ENCODE results near the gene ZNF569. TPM values are rescaled to one million over a fixed set of nuclear protein-coding genes. Genes with fewer than 3 reads are reported as not detected.

Gene ZNF569
- total and polyA plus RNA-seq, 10 of the 15 experiments (the other 5 are each of a cell fraction or from before 2014, with no cell fraction given), result 0.82 to 4.3 (median 2.3) TPM

DNA sequence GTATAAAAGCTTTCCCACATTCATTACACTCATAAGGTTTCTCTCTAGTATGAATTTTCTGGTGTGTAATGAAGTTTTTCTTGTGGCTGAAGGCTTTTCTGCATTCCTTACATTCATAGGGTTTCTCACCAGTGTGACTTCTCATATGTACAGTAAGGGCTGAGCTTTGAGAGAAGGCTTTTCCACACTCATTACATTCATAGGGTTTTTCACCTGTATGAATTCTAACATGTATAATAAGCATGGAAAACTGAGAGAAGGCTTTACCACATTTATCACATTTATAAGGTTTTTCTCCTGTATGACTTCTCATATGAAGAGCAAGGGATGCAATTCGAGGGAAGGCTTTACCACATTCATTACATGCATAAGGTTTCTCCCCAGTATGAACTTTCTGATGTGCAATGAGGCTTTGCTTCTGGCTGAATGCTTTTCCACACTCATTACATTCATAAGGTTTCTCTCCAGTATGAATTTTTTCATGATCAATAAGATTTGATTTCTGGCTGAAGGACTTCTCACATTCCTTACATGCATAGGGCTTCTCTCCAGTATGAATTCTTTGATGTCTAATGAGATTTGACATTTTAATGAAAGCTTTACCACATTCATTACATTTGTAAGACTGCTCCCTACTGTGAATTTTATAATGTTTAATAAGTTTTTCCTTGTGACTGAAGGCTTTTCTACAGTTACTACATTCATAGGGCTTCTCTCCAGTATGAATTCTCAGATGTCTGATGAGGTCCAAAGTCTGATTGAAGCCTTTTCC, 53.7 kb downstream of the ZNF569 start:
- no peak for ATAC-seq
- H3K9ac ChIP-seq (ENCODE audit: control insufficient read depth, insufficient read depth, low read length), result no peak overlapping the region
- intact Hi-C loops (cut with micrococcal nuclease; ENCODE audit: unreplicated experiment), result no loop called here
- ChIA-PET RAD21 (ENCODE audit: unreplicated experiment) (no interaction called here), SMC1A (ENCODE audit: uncharacterized antibody, unreplicated experiment) (no interaction called here), CTCF (no interaction called here), POLR2A (no interaction called here)
- H3K4me3 ChIP-seq, result no peak overlapping the region
- no TSS peak for BruUV-seq (replicated peaks)
- 55% methylated on average over 1 of the region's 1 CpG for WGBS (ENCODE audit: insufficient coverage, insufficient replicate concordance, low lambda C conversion rate, missing lambda C conversion rate)
- no peaks in the 10 kb centered on the region for H3K4me1 ChIP-seq (ENCODE audit: control insufficient read depth, insufficient read depth, low read length)
- no peaks in the 10 kb centered on the region for H3K27me3 ChIP-seq (replicated peaks in 1 of 2; ENCODE audit: control insufficient read depth in 2 of 2, insufficient read depth in 2 of 2, low read length in 1 of 2)
- DNase-seq (ENCODE audit: low read depth, low spot score), result no peak
- H3K27ac ChIP-seq (ENCODE audit: control insufficient read depth, insufficient read depth), result no peak overlapping the region
- no peaks in the 10 kb centered on the region for H3K36me3 ChIP-seq (ENCODE audit: control insufficient read depth in 2 of 2, insufficient read depth in 2 of 2, low read length in 1 of 2)
- TF ChIP-seq, protein P1, sequence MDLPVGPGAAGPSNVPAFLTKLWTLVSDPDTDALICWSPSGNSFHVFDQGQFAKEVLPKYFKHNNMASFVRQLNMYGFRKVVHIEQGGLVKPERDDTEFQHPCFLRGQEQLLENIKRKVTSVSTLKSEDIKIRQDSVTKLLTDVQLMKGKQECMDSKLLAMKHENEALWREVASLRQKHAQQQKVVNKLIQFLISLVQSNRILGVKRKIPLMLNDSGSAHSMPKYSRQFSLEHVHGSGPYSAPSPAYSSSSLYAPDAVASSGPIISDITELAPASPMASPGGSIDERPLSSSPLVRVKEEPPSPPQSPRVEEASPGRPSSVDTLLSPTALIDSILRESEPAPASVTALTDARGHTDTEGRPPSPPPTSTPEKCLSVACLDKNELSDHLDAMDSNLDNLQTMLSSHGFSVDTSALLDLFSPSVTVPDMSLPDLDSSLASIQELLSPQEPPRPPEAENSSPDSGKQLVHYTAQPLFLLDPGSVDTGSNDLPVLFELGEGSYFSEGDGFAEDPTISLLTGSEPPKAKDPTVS (IDR thresholded peaks at IDR 0.05; ENCODE audit: low read depth, low read length), result no peak
- TF ChIP-seq BACH1 (IDR thresholded peaks at IDR 0.05; ENCODE audit: borderline replicate concordance), result no peak
- peak; percentile 88 for TF ChIP-seq ZNF274 (IDR thresholded peaks at IDR 0.05; ENCODE audit: insufficient read depth, insufficient read length)
- TF ChIP-seq ATF7 (IDR thresholded peaks at IDR 0.05; ENCODE audit: low read depth), result no peak
- TF ChIP-seq, protein P2, sequence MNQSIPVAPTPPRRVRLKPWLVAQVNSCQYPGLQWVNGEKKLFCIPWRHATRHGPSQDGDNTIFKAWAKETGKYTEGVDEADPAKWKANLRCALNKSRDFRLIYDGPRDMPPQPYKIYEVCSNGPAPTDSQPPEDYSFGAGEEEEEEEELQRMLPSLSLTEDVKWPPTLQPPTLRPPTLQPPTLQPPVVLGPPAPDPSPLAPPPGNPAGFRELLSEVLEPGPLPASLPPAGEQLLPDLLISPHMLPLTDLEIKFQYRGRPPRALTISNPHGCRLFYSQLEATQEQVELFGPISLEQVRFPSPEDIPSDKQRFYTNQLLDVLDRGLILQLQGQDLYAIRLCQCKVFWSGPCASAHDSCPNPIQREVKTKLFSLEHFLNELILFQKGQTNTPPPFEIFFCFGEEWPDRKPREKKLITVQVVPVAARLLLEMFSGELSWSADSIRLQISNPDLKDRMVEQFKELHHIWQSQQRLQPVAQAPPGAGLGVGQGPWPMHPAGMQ (IDR thresholded peaks at IDR 0.05; ENCODE audit: borderline replicate concordance), result no peak
- no peak for TF ChIP-seq MYC (IDR thresholded peaks at IDR 0.05; ENCODE audit: insufficient read depth, insufficient read length, insufficient replicate concordance, low read length, severe bottlenecking)
- TF ChIP-seq KLF5 (IDR thresholded peaks at IDR 0.05; ENCODE audit: partially characterized antibody), result peak; percentile 29
- no peak for TF ChIP-seq RB1 (IDR thresholded peaks at IDR 0.05; ENCODE audit: borderline replicate concordance)
- H3K9me3 ChIP-seq (replicated peaks; ENCODE audit: control insufficient read depth, insufficient read depth, low read length), result peaks cover 16% of the 10 kb centered on the region
- no peaks in the 10 kb centered on the region for H3K79me2 ChIP-seq (ENCODE audit: control insufficient read depth, insufficient read depth, low read length)
- no peak overlapping the region for H2AFZ ChIP-seq (ENCODE audit: control insufficient read depth, low read depth, low read length)
- no peak overlapping the region for H3K4me2 ChIP-seq (ENCODE audit: control insufficient read depth, insufficient read depth)
- H4K20me1 ChIP-seq (ENCODE audit: control insufficient read depth, insufficient read depth), result no peaks in the 10 kb centered on the region
- in situ Hi-C loops (cut with MboI), result no loop called here
- no peak for FAIRE-seq
